ENCODE measurements around the gene METTL24.

METTL24 gene

GRCh38 chr6:110385458-110385863, 27.3 kb upstream of the METTL24 start:
- DNase-seq (ENCODE audit: low read depth) = no peak
- no peak overlapping the region for H3K4me3 ChIP-seq (ENCODE audit: control insufficient read depth, low read depth, low read length)
- TF ChIP-seq, protein P1, sequence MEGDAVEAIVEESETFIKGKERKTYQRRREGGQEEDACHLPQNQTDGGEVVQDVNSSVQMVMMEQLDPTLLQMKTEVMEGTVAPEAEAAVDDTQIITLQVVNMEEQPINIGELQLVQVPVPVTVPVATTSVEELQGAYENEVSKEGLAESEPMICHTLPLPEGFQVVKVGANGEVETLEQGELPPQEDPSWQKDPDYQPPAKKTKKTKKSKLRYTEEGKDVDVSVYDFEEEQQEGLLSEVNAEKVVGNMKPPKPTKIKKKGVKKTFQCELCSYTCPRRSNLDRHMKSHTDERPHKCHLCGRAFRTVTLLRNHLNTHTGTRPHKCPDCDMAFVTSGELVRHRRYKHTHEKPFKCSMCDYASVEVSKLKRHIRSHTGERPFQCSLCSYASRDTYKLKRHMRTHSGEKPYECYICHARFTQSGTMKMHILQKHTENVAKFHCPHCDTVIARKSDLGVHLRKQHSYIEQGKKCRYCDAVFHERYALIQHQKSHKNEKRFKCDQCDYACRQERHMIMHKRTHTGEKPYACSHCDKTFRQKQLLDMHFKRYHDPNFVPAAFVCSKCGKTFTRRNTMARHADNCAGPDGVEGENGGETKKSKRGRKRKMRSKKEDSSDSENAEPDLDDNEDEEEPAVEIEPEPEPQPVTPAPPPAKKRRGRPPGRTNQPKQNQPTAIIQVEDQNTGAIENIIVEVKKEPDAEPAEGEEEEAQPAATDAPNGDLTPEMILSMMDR (conservative IDR thresholded peaks at IDR 0.05; ENCODE audit: control insufficient read depth, insufficient read depth, low read depth, low read length) = no peak

- H3K4me3 ChIP-seq (ENCODE audit: control insufficient read depth, low read depth, low read length) = no peak overlapping the region
- DNase-seq (ENCODE audit: low read depth) = no peak
- TF ChIP-seq, protein P1 (conservative IDR thresholded peaks at IDR 0.05; ENCODE audit: control insufficient read depth, insufficient read depth, low read depth, low read length) = no peak
These were observed 20.4 kb upstream of the METTL24 start for GRCh38 chr6:110378552-110378951.

- TF ChIP-seq, protein P1 (conservative IDR thresholded peaks at IDR 0.05; ENCODE audit: control insufficient read depth, insufficient read depth, low read depth, low read length) = no peak
- H3K4me3 ChIP-seq (ENCODE audit: control insufficient read depth, low read depth, low read length) = no peak overlapping the region
- no peak for DNase-seq (ENCODE audit: low read depth)
These were observed 10.9 kb upstream of the METTL24 start for GRCh38 chr6:110369066-110369465.

DNA sequence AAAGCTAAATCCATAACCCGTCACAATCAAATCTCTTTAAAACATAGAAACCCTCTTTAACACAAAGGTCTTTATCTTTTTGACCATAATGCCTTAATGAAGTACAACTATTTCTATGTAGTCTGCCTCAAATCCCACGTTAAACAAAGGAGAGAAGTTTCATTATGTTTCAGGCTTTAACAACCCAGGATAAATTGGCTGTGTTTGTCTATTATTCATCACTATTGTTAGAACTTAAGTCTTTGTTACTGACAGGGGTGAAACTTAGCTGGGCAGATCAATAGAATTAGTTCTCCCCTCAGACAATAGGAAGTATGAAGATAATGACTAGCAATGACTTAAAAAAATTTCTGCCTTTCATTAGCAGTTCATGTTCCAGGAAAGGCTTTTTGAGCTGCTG, 10.1 kb upstream of the METTL24 start:
- no peak overlapping the region for H3K4me3 ChIP-seq (ENCODE audit: control insufficient read depth, low read depth, low read length)
- DNase-seq (ENCODE audit: low read depth) = no peak
- TF ChIP-seq, protein P1 (conservative IDR thresholded peaks at IDR 0.05; ENCODE audit: control insufficient read depth, insufficient read depth, low read depth, low read length) = no peak

GRCh38 chr6:110367825-110368224, 9.7 kb upstream of the METTL24 start:
- DNase-seq (ENCODE audit: low read depth) = no peak
- TF ChIP-seq, protein P1 (conservative IDR thresholded peaks at IDR 0.05; ENCODE audit: control insufficient read depth, insufficient read depth, low read depth, low read length) = no peak

GRCh38 chr6:110366975-110367374, 8.8 kb upstream of the METTL24 start:
- no peak for DNase-seq (ENCODE audit: low read depth)
- TF ChIP-seq, protein P1 (conservative IDR thresholded peaks at IDR 0.05; ENCODE audit: control insufficient read depth, insufficient read depth, low read depth, low read length) = no peak
- no peak overlapping the region for H3K4me3 ChIP-seq (ENCODE audit: control insufficient read depth, low read depth, low read length)

More at GRCh38 chr6:110367825-110368224, 9.7 kb upstream of the METTL24 start:
- H3K4me3 ChIP-seq (ENCODE audit: control insufficient read depth, low read depth, low read length) = no peak overlapping the region

- TF ChIP-seq, protein P1 (conservative IDR thresholded peaks at IDR 0.05; ENCODE audit: control insufficient read depth, insufficient read depth, low read depth, low read length) = no peak
- DNase-seq (ENCODE audit: low read depth) = no peak
- H3K4me3 ChIP-seq (ENCODE audit: control insufficient read depth, low read depth, low read length) = no peak overlapping the region
These were observed 8.1 kb upstream of the METTL24 start for GRCh38 chr6:110366256-110366655.
